Endodermal cell (in vitro differentiated cells): ENCODE results near the gene ARFGEF3. TPM values are rescaled to one million over a fixed set of nuclear protein-coding genes. Genes with fewer than 3 reads are reported as not detected.

Experiments
- DNase-seq: peaks from one replicate; pipeline ENCODE4 v3.0.0-alpha.2; 2017
- H3K27ac ChIP-seq: 2 replicates; pipeline ENCODE4 v1.5.1; 2013; ENCODE audit warnings: mild to moderate bottlenecking, low read depth, low read length, moderate library complexity
- H3K27me3 ChIP-seq: 2 replicates; pipeline ENCODE4 v1.6.1; 2013; ENCODE audit warnings: mild to moderate bottlenecking, low read length, moderate library complexity; ENCODE audit not compliant: insufficient read depth, control insufficient read depth, poor library complexity, severe bottlenecking
- H3K36me3 ChIP-seq: 2 replicates; pipeline ENCODE4 v1.7.0; 2013; ENCODE audit warnings: mild to moderate bottlenecking, low read length, moderate library complexity; ENCODE audit not compliant: control insufficient read depth, insufficient read depth
- H3K4me1 ChIP-seq: one replicate; pipeline ENCODE4 v1.7.0; 2013; ENCODE audit warnings: low read length; ENCODE audit not compliant: control insufficient read depth, insufficient read depth
- H3K4me3 ChIP-seq: 2 replicates; pipeline ENCODE4 v1.5.1; 2013; ENCODE audit warnings: mild to moderate bottlenecking, low read length, moderate library complexity
- H3K9ac ChIP-seq: 2 replicates; pipeline ENCODE4 v1.6.1; 2013; ENCODE audit warnings: mild to moderate bottlenecking, low read length, moderate library complexity; ENCODE audit not compliant: poor library complexity, severe bottlenecking; ENCODE audit errors: extremely low read depth
- H3K9me3 ChIP-seq: 2 replicates; pipeline ENCODE4 v1.6.1; 2013; ENCODE audit warnings: mild to moderate bottlenecking, low read length, moderate library complexity; ENCODE audit not compliant: control insufficient read depth
- H3K27ac Mint-ChIP-seq: 2 replicates; pipeline ENCODE4 v1.8.0; 2020; ENCODE audit warnings: mixed read lengths
- H3K27me3 Mint-ChIP-seq: 2 replicates; pipeline ENCODE4 v1.8.0; 2021; ENCODE audit warnings: mild to moderate bottlenecking, mixed read lengths; ENCODE audit not compliant: insufficient read depth
- H3K36me3 Mint-ChIP-seq: 2 replicates; pipeline ENCODE4 v1.8.0; 2020; ENCODE audit warnings: low read depth, mixed read lengths
- H3K4me1 Mint-ChIP-seq: 2 replicates; pipeline ENCODE4 v1.8.0; 2020; ENCODE audit warnings: mixed read lengths
- H3K4me3 Mint-ChIP-seq: 2 replicates; pipeline ENCODE4 v1.8.0; 2020; ENCODE audit warnings: mild to moderate bottlenecking, moderate library complexity, mixed read lengths
- H3K9me3 Mint-ChIP-seq: 2 replicates; pipeline ENCODE4 v1.8.0; 2020; ENCODE audit warnings: mild to moderate bottlenecking, mixed read lengths
- CTCF ChIP-seq: fragments of 200-600 bp; sonication (generic); conservative IDR thresholded peaks from 2 replicates; pipeline ENCODE4 v1.5.0; 2021; ENCODE audit warnings: antibody characterized with exemption, mild to moderate bottlenecking
- WGBS, 2 experiments: methylation state at CpG; one replicate each; pipeline versions ENCODE4 v1.1.5 to v1.1.7; 2013; ENCODE audit warnings: missing lambda C conversion rate in 2 of 2, mixed read lengths in 1 of 2; ENCODE audit not compliant: insufficient coverage in 1 of 2, insufficient read length in 1 of 2; 5-methylcytosine and 5-hydroxymethylcytosine counted together
- total RNA-seq, 2 donors: library from RNA; stranded (reverse); fragmentation: NEBNext Ultra II Directional in 1 of 2; extraction: Animal tissue kit (Norgen Biotek cat#: 25700) in 1 of 2; gene quantifications; 2 replicates in 1 of 2; 3 replicates in 1 of 2; pipeline ENCODE4 v1.2.1, GENCODE V29; 2021

Gene ARFGEF3
- total RNA-seq, 2 donors from 2014 or later: 10.9 to 14.3 TPM

GRCh38 chr6:138159246-138159645 is 2.5 kb upstream of the ARFGEF3 start:
- peaks cover 31% of the 10 kb centered on the region for H3K27me3 Mint-ChIP-seq
- no peaks in the 10 kb centered on the region for H3K36me3 Mint-ChIP-seq
- no peak overlapping the region for H3K4me3 Mint-ChIP-seq
- peaks cover 18% of the 10 kb centered on the region for H3K4me1 Mint-ChIP-seq
- H3K9me3 ChIP-seq: no peaks in the 10 kb centered on the region
- no peak for TF ChIP-seq CTCF
- no peak for DNase-seq
- no peak overlapping the region for H3K27ac ChIP-seq
- WGBS, 2 experiments: 100% methylated on average over 2 of the region's 2 CpGs; no CpG with 5 or more reads in 1 of the 2 experiments
- H3K27ac Mint-ChIP-seq: no peak overlapping the region
- H3K36me3 ChIP-seq: no peaks in the 10 kb centered on the region
- peaks cover 16% of the 10 kb centered on the region for H3K27me3 ChIP-seq
- no peak overlapping the region for H3K4me3 ChIP-seq
- H3K9me3 Mint-ChIP-seq: no peaks in the 10 kb centered on the region
- H3K4me1 ChIP-seq: no peaks in the 10 kb centered on the region
- no peak overlapping the region for H3K9ac ChIP-seq

GRCh38 chr6:138160329-138161087 is 1.2 kb upstream of the ARFGEF3 start:
- Histone ChIP-seq H3K9me3 (no peaks in the 10 kb centered on the region), H3K9ac (peak overlapping the region; percentile 54), H3K4me3 (peak overlapping the region; percentile 77), H3K4me1 (no peaks in the 10 kb centered on the region), H3K27me3 (peaks cover 16% of the 10 kb centered on the region), H3K27ac (no peak overlapping the region), H3K36me3 (no peaks in the 10 kb centered on the region)
- DNase-seq: no peak
- Mint-ChIP-seq H3K36me3 (no peaks in the 10 kb centered on the region), H3K4me3 (peak overlapping the region; percentile 61), H3K27ac (no peak overlapping the region), H3K9me3 (no peaks in the 10 kb centered on the region), H3K4me1 (peaks cover 18% of the 10 kb centered on the region), H3K27me3 (peaks cover 32% of the 10 kb centered on the region)
- TF ChIP-seq CTCF: no peak
- 42 to 91% methylated on average over 1 to 11 of the region's 11 CpGs for WGBS, 2 experiments

- Histone ChIP-seq H3K4me1 (no peaks in the 10 kb centered on the region), H3K36me3 (no peaks in the 10 kb centered on the region), H3K9ac (peak overlapping the region; percentile 54), H3K27me3 (peaks cover 16% of the 10 kb centered on the region), H3K9me3 (no peaks in the 10 kb centered on the region), H3K27ac (no peak overlapping the region), H3K4me3 (peak overlapping the region; percentile 77)
- 14 to 30% methylated on average over 1 to 8 of the region's 8 CpGs for WGBS, 2 experiments
- Mint-ChIP-seq H3K36me3 (no peaks in the 10 kb centered on the region), H3K4me1 (peaks cover 18% of the 10 kb centered on the region), H3K27me3 (peaks cover 32% of the 10 kb centered on the region), H3K27ac (peak overlapping the region; percentile 50), H3K4me3 (peak overlapping the region; percentile 61), H3K9me3 (no peaks in the 10 kb centered on the region)
- DNase-seq: no peak
- no peak for TF ChIP-seq CTCF
These were observed 726 bp upstream of the ARFGEF3 start for GRCh38 chr6:138161088-138161337.
